22Rv1 (cell line): ENCODE results near the gene TNK2.

Source experiments
- H3K27ac ChIP-seq: fragments of 450-650 bp; 2 replicates; pipeline ENCODE4 v1.5.1; 2017
- CTCF ChIP-seq: fragments of 450-650 bp; IDR thresholded peaks from 2 replicates; pipeline ENCODE4 v1.5.1; 2017; ENCODE audit warnings: mild to moderate bottlenecking
- ZFX ChIP-seq: fragments of 450-650 bp; IDR thresholded peaks from 2 replicates; pipeline ENCODE4 v1.6.1; 2017; ENCODE audit warnings: antibody characterized with exemption, borderline replicate concordance

TNK2 gene

GRCh38 chr3:195932418-195933043 lies 24.2 kb upstream of the TNK2 start:
- TF ChIP-seq ZFX = no peak
- no peak for TF ChIP-seq CTCF
- H3K27ac ChIP-seq = no peak overlapping the region

GRCh38 chr3:195931582-195932273 lies 23.4 kb upstream of the TNK2 start:
- TF ChIP-seq CTCF (no peak), ZFX (no peak)
- no peak overlapping the region for H3K27ac ChIP-seq

GRCh38 chr3:195929452-195929851 lies 21.1 kb upstream of the TNK2 start:
- H3K27ac ChIP-seq = no peak overlapping the region
- TF ChIP-seq CTCF = no peak
- TF ChIP-seq ZFX = no peak

GRCh38 chr3:195921334-195921791 lies 13.0 kb upstream of the TNK2 start:
- no peak overlapping the region for H3K27ac ChIP-seq
- TF ChIP-seq CTCF = no peak
- no peak for TF ChIP-seq ZFX

- H3K27ac ChIP-seq = no peak overlapping the region
- TF ChIP-seq CTCF = no peak
- TF ChIP-seq ZFX = no peak
Measured at GRCh38 chr3:195918176-195918575, 9.8 kb upstream of the TNK2 start.

GRCh38 chr3:195916991-195917390 lies 8.6 kb upstream of the TNK2 start:
- no peak for TF ChIP-seq ZFX
- H3K27ac ChIP-seq = no peak overlapping the region

GRCh38 chr3:195916291-195916690 lies 7.9 kb upstream of the TNK2 start:
- no peak overlapping the region for H3K27ac ChIP-seq
- TF ChIP-seq ZFX (no peak), CTCF (no peak)
